Measurements from ENCODE around the gene SCAMP1.
A peak's percentile ranks its signal among the peaks of the same experiment; 100 is the strongest.
"Not testable (repeated sequence)": the region's sequence is repeated elsewhere in the genome, so short reads cannot be mapped to it uniquely, and the experiment has no call there.

Gene SCAMP1

DNA sequence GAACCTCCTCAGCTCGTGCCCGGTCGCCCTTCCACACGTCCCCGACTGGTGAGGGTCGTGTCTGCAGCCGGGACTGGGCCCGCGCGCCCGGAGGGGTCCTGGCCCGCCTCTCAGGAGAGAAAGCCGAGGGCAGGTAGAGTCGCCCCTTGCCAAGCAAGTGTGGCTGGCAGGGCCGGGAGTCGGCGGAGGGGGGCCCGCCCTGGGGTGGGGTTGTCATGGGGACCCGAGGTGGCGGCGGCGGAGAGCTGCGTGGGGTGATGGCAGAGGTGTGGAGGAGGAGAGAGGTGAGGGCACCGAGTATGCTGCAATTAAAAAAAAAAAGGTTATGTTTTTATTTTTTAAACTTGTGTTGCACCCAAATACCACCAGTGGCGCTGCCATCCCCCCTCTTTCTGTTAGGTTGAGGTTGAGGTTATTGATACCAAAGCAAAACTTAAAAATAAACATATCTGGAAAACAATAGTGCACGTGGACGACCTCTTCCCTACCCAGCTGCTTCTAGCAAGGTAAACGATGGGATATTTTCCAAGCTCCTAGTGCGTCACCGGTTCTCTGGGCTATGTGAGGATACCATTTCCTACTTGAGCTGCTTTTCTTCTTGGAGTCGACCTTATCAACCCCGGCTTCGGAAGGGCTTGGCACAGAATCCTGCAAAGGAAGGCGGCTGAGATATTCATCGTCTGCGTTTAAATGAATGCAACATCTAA lies 660 bp downstream of the SCAMP1 start:
- peak; percentile 71 for DNase-seq (ENCODE audit: low spot score)

DNA sequence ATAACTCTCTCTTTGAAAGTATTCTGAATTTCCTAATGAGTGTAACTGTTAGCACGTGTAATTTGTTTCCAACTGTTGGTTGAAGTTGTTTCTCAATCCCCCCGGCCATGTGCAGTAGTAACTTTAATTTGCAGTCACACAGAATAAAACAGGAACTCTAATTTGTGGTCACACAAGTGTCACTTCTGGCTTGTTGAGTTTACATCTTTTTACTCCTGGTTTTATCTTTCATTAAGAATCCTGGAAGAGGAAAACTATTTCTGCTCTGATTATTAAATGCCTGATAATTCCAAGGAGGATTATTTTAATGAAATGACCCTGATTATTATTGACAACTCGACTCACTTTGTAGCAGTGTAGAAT lies 1.2 kb downstream of the SCAMP1 start:
- no peak for DNase-seq (ENCODE audit: low spot score)

DNA sequence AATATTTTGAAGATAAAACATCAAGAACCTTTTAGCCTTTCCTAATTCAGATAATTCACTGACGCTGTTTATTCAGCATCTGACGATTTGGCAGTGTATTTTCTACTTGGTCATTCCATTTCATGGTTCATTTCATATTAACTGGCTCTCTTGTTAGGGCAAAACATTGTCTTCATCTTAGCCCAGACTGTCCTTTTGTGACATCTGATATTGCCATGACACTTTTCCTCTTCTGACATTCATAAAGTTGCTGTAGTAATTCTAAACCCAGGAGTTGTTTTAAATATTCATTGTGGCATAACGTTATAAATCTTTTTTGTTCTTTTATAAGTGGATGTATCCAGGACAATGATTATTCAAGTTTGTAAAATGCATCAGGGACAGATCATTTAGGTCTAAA lies 1.8 kb downstream of the SCAMP1 start:
- DNase-seq (ENCODE audit: low spot score) = no peak

DNA sequence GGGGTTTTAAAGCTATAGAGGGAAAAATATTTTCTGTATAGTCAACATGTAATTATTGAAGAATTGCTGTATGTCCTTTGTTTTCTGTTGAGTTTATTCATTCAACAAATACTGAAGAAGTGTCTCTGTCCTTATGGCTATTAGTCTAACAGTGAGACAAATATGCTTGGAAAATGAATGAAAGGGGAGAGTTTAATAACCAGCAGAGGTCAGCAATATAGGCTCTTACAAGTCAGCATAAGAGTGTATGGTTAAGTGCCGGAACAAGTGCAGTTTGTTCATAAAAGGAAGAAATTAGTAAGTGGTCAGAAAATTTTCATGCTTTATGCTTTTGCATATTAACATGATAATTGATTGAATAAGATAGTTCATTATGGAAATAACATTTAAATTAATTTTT lies 3.6 kb downstream of the SCAMP1 start:
- no peak for DNase-seq (ENCODE audit: low spot score)

DNA sequence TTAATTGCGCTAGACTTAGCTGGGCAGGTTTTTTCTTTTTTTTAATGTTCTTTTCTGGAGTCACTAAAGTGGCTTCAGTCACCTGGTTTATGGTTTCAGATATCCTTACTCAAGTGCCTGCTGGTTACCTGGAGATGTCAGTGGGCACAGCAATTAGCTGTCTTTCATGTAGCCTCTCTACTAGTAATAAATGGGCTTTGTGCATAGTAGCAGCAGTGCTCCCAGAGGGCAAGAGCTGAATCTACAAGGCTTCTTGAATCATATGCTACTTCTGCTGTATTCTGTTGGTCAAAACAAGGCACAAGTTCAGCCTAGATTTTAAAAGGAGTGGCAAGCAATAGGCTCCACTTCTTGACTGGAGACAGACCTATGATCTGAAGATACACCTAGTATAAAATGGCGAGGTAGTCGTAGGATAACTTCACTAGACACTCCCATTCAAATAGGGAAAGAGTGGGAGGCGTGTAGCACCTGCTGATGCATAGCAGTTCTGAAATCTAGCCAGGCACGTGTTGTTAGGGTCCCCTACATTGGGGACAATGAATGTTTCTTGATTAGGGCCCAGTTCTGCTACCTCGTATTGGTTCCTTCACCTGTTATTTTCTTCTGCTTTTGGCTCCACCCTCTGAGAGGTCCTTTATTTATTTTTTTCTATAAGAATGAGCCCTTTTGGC lies 7.0 kb downstream of the SCAMP1 start:
- DNase-seq (ENCODE audit: low spot score) = no peak

DNA sequence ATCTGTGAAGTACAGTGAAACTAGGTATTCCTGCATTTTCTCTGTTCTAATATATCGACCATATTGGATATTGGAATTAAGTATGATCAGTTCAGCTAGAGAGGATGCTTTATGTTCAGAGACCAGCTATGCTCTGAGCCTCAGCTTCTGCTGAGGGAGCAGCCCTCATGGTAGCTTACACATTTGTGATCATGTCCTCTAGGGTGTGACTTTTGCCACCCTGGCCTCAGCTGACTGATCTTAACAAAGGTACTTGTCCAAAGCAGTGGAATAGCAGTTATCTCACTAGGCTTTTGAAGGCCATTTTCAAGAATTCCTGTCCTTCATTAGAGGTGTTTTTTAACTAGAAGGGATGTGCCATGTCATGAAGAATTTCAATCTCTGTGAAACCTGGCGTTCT lies 9.3 kb downstream of the SCAMP1 start:
- no peak for DNase-seq (ENCODE audit: low spot score)

DNA sequence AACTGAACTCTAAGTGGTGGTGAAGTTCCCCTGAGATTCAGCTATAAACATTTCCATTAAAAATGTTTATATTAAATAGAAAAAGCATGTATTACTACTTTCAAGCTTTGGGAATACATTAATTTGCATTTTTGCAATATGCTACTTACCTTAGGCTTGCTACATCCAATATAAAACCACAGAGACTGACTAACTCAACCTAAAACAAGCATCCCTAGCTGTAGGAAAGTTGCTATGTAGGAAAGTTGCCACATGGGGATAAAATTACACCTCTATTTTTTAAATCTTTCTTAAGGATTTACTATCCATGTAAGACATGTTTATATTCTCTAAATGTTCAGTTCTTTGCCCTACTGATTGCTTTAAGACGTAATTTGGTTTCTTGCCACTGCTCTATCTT lies 12.8 kb downstream of the SCAMP1 start:
- no peak for DNase-seq (ENCODE audit: low spot score)

DNA sequence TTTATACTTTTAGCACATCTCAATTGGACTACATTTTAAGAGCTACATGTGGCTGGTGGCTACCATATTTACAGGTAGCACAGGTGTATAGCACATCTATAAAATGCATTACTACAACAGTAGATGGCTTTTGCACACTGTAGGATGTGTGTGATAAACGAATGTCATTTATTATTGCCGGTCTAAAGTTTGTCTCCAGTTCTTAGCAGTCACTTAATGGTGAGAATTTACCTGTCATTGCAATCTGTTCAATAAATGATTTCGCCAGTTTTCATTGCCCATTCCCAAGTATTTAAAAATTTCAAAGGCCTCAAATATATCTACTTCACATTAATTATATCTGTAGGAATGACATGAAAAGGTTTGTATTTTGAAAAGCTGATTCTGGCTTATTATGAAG lies 15.9 kb downstream of the SCAMP1 start:
- no peak for DNase-seq (ENCODE audit: low spot score)

DNA sequence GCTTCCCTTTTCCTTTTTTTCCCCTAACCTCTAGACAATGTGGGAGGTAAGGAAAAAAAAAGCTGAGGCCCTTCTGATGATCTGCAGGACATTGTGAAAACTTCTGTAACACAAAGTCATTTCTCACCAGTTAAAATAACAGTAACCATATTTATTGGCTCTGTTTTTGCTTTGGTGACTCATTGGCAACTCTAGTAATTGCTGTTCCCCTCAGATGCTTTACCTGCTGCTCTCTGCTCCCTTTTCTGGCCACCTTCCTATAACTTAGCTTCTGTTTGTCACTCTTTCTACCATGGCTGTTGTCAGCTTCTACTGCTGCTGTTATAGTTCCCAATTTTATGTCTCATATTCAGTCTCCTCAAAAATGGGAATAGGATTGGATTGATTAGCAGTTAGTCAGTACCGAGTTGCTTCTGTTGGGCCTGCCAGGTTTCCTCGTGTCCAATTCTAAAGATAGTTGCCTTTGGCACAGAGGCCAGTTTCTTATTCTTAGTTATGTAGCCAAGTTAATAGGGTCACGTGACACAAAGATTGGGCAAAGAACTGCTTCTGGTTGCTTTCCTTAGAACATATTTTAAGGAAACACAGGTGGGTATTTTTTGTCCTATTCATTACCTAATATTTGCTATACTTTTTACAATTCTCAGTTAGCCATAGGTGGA lies 16.8 kb downstream of the SCAMP1 start:
- DNase-seq (ENCODE audit: low spot score) = no peak

DNA sequence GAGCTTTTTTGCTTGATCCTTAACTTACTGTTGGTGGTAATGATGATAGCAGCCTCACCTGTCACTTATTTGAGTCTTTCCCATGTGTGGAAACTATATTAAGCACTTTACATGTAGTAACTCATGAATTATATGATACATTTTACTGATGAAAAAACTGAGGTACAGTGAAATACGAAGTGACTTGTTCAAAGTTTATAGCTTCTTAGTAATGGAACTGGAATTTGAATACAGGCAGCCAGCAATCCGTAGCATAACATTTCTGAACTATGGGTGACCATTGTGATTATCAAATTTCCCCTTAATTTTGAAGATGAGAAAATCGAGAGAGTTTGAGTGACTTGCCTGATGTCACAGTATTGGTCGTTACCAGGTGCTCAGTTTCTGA lies 17.3 kb downstream of the SCAMP1 start:
- no peak for DNase-seq (ENCODE audit: low spot score)

DNA sequence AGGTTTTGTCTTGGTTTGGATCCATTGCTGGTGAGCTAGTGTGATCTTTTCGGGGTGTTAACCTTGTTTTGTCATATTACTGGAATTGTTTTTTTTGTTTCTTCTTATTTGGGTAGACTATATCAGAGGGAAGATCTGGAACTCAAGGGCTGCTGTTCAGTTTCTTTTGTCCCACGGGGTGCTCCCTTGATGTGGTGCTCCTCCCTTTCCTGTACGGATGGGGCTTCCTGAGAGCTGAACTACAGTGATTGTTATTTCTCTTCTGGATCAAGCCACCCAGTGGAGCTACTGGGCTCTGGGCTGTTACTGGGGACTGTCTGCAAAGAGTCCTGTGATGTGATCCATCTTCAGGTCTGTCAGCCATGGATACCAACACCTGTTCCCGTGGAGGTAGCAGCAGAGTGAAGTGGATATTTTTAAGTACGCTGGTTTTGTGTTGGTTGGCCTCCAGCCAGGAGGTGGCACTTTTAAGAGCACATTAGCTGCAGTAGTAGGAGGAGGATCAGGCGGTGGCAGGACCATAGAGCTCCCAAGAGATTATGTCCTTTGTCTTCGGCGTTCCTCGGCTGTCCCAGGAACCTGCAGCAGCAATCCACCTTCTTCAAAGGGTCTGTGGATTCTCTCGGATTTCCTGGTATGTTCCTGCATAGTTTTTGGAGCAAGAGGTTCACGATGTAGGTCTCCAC lies 27.2 kb downstream of the SCAMP1 start:
- no peak for DNase-seq (ENCODE audit: low spot score)

DNA sequence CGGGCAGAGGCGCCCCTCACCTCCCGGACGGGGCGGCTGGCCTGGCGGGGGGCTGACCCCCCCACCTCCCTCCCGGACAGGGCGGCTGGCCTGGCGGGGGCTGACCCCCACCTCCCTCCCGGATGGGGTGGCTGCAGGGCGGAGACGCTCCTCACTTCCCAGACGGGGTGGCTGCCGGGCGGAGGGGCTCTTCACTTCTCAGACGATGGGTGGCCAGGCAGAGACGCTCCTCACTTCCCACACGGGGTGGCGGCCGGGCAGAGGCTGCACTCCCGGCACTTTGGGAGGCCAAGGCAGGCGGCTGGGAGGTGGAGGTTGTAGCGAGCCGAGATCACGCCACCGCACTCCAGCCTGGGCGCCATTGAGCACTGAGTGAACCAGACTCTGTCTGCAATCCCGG lies 30.9 kb downstream of the SCAMP1 start:
- not testable (repeated sequence) for DNase-seq (ENCODE audit: low spot score)

DNA sequence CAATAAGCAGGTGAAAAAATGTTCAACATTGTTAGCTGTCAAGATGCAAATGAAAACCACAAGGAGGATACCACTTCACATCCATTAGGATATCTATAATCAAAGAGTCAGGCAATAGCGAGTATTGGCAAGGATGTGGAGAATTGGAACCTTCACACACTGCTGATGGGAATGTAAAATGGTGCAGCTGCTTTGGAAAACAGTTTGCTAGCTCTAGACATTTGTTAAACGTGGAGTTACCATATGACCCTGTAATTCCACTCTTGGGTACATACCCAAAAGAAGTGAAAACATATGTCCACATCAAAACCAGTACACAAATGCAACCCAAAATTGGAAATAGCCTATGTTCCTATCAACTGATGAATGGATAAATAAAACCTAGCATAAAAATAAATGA lies 37.4 kb downstream of the SCAMP1 start:
- DNase-seq (ENCODE audit: low spot score) = no peak

DNA sequence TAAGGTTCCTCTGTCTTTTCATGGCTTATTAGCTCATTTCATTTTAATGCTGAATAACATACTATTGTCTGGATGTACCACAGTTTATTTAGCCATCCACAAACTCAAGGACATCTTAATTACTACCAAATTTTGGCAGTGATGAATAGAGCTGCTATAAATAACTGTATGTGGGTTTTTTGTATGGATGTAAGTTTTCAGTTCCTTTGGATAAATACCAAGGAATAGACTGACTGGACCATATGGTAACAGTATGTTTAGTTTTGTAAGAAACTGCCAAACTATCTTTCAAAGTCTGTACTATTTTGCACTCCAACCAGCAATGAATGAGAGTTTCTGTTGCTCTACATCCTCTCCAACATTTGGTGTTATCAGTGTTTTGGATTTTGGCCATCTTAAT lies 38.7 kb downstream of the SCAMP1 start:
- DNase-seq (ENCODE audit: low spot score) = no peak

DNA sequence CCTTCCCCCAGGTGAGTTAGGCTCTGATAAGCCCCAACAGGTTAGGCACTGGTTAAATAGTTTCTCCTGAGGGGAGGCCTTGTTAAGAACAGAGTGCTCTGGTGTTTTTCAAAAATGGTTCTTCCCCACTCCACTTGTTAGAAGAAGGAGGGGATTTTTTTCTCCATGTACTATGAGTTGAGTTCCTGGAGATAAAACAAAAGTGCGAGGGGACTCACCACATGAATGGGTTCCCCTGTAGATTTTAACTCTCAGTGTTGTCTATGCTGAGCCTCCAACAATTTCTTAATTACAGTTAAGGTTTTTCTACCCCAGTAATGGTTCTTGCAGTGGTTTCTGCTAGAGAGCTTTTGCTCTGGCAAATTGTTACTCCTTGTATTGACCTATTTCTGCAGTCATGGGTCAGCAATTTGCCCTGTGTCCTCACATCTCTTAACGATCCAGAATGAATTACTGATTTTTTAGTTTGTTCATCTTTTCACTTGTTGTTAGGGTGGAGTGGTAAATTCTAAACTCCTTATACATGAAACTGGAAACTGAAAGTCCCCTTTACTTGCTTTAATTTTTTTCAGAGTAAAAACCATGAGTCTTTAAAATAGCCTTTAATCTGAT lies 44.4 kb downstream of the SCAMP1 start:
- DNase-seq (ENCODE audit: low spot score) = no peak

DNA sequence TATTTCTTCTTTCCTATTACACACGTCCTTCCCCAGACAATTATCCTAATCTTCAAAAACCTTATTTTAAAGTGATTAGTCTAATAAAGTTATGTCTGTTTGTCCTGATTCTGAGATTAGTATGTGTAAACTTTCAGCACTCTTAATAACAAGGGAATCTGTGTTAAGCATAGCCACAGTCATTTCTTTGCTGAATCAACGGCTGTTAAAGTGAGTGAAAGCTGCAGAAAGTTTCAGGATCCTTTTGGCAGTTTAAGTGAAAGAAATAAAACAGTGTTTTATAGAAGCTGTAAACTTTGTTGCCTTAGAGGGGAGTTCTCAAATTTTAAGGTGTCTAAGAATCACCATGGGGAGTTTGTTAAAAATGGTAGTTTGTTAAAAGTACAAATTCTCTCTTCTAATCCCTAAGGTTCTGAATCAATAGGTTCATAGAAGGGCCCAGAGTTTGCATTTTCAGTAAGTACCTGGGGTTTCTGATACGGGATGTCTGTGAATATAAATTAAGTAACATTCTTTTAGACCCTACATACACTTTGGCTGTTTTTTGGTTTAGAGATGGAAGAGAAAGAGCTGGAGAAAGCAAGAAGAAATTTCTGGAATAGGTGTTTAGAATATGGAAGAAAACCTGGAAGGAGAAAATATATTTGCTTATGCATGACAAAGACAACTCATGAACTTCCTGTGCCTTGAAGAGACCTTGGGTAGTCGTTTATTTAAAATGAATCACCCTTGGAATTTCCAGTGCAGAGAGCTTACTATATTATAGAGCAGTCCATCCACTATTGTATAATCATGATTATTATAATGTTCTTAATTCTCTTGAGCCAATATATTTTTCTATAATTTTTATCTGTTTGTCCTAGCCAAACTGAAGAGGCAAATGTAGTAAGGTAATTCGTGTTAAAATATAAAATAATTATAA lies 45.7 kb downstream of the SCAMP1 start:
- DNase-seq (ENCODE audit: low spot score) = no peak

DNA sequence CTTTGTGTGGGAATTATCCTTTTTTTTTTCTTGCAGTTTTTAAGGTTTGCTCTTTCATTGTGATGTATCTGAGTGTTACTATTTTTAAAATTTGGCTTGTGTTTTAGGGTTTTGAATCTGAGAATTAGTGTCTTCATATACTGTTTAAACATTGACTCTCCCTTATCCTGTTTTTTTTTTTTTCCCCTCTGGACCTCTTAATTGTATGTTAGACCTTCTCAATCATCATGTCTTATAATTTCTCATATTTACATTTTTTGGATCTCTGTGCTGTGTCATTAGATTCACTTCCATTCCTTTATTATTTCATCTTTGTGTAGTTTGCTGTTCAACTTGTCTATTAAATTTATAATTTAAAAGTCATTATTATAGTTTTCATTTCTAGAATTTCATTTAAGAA lies 47.0 kb downstream of the SCAMP1 start:
- DNase-seq (ENCODE audit: low spot score) = no peak

DNA sequence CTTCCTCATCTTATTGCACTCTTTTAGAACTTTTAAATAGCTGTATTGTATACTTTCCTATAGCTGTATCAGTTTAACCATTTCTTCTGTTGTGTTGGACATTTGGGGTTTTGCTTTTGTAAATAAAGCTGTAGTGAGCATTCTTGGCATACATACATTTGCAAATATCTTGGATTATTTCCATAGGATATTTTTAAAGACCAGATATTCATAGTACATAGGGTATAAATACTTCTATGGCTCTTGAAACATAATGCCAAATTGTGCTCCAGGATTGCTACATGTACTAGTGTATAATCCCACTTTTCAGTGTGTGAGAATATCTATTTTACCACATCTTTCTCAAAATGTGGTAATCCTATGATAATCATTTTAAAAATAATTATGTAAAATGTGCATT lies 51.2 kb downstream of the SCAMP1 start:
- DNase-seq (ENCODE audit: low spot score) = no peak

DNA sequence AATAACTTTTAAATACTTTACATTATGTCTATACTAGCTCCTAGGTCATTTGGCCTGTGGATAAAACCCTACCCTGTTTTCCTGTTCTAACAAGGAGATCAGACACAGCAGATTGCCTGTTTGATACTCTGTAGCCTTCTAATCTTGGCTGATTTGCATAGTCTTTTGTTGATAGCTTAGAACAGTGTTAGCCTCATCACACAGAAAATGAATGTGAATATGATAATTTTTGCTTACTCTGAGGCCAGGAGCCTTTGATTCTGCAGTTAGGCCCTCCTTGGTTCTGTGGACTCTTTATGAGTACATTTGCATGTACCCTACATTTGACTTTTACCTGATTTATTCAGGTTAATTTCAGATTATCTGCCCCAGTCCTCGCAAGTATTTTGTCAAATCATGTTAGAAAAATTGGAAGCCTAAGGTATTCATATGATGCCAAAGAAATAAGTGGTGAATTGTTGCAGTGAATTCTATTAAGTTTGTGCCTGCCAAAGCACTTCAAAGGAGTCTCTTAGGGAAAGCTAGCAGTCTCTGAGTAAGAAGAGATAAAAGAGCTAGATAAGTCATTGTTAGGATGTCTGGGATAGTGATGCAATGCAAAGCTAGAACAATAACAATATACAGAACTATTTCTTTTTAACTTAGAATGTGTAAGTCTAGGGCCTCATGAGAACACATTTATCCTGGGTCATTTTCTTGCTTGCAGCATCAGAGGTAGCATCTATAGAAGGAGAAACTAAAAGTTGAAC lies 56.4 kb downstream of the SCAMP1 start:
- DNase-seq (ENCODE audit: low spot score) = no peak

DNA sequence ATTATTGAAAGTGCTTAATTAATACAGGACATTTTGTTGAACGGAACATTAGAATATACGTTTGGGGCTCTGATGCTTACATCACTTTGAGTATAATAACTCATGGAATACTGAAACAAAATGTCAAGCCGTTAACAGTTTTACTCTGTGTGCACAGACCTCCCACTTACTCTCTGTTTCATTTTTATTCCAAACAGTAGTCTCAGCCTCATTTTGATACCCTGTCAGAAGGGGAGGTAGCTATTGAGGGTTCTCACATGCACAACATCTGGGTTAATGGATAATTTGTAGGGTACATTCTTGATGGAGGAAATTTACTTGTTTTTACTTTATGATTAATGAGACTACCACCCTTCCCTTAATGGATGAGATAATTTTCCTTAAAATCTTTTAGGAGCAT lies 59.0 kb downstream of the SCAMP1 start:
- DNase-seq (ENCODE audit: low spot score) = no peak

DNA sequence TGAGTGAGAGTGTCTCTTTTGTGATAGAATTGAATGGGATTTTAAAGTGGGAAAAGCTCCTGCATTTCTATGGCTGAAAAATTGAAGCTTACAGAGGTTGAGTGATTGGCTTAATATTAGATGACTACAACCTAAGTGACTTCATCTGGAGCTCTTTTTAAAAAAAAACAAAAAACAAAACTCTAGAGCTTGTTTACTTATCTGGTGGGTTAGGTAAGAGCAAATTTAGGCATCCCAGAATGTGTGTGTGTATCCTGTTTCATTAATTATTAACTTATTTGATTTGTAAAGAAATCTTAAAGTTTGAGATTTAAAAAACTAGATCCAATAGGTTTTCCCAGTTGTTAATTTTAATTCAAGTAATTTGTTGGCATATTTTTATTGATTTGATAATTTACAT lies 60.1 kb downstream of the SCAMP1 start:
- DNase-seq (ENCODE audit: low spot score) = no peak
